HepG2 (cell line): ENCODE measurements around the gene COX6A2. TPM values are rescaled to one million over a fixed set of nuclear protein-coding genes. Genes with fewer than 3 reads are reported as not detected.

Source experiments
- AKNA ChIP-seq: sonication (generic); formaldehyde crosslinking; IDR thresholded peaks from 2 replicates; pipeline ENCODE4 v1.4.0; 2020; ENCODE audit warnings: missing genetic modification reagents, borderline replicate concordance
- BCLAF1 ChIP-seq: fragments of 450-650 bp; IDR thresholded peaks from 2 replicates; pipeline ENCODE4 v1.6.1; 2017; ENCODE audit warnings: mild to moderate bottlenecking
- ELF4 ChIP-seq: sonication (generic); formaldehyde crosslinking; IDR thresholded peaks from 2 replicates; pipeline ENCODE4 v1.5.0; 2020; ENCODE audit warnings: missing genetic modification reagents, mild to moderate bottlenecking, moderate library complexity, borderline replicate concordance
- HCFC1 ChIP-seq: fragments of 150-350 bp; IDR thresholded peaks from 2 replicates; pipeline ENCODE4 v1.6.1; 2014; ENCODE audit warnings: low read depth, low read length
- HIC2 ChIP-seq: sonication (generic); formaldehyde crosslinking; IDR thresholded peaks from 2 replicates; pipeline ENCODE4 v1.9.0; 2022; ENCODE audit warnings: low read depth, missing genetic modification reagents
- ISL2 ChIP-seq: sonication (generic); formaldehyde crosslinking; IDR thresholded peaks from 2 replicates; pipeline ENCODE4 v1.5.0; 2020; ENCODE audit warnings: missing genetic modification reagents
- RBM22 ChIP-seq: fragments of 200-400 bp; formaldehyde crosslinking; optimal IDR thresholded peaks from 2 replicates; pipeline ENCODE3; 2017; ENCODE audit warnings: mild to moderate bottlenecking, low read length, moderate library complexity
- SSRP1 ChIP-seq: IDR thresholded peaks from 2 replicates; pipeline ENCODE4 v1.6.1; 2016; ENCODE audit warnings: control low read depth
- THAP7 ChIP-seq: sonication (generic); formaldehyde crosslinking; IDR thresholded peaks from 2 replicates; pipeline ENCODE4 v1.8.1; 2023; ENCODE audit warnings: mild to moderate bottlenecking, missing genetic modification reagents
- YEATS2 ChIP-seq: sonication (generic); formaldehyde crosslinking; IDR thresholded peaks from 2 replicates; pipeline ENCODE4 v1.4.0; 2020; ENCODE audit warnings: missing genetic modification reagents, borderline replicate concordance
- ZBTB44 ChIP-seq: sonication (generic); formaldehyde crosslinking; IDR thresholded peaks from 2 replicates; pipeline ENCODE4 v1.4.0; 2020; ENCODE audit warnings: missing genetic modification reagents
- ZKSCAN8 ChIP-seq: IDR thresholded peaks from 2 replicates; pipeline ENCODE4 v1.6.1; 2016; ENCODE audit warnings: borderline replicate concordance, missing genetic modification reagents, missing compliant biosample characterization
- ZNF460 ChIP-seq: sonication (generic); formaldehyde crosslinking; IDR thresholded peaks from 2 replicates; pipeline ENCODE4 v1.5.1; 2020; ENCODE audit warnings: missing genetic modification reagents, mild to moderate bottlenecking, borderline replicate concordance
- ZNF501 ChIP-seq: sonication (generic); formaldehyde crosslinking; IDR thresholded peaks from 2 replicates; pipeline ENCODE4 v1.5.1; 2020; ENCODE audit warnings: mild to moderate bottlenecking, moderate library complexity, missing genetic modification reagents
- ZNF780A ChIP-seq: sonication (generic); formaldehyde crosslinking; IDR thresholded peaks from 2 replicates; pipeline ENCODE4 v1.8.0; 2022; ENCODE audit warnings: mild to moderate bottlenecking, missing genetic modification reagents, moderate library complexity
- ZSCAN29 ChIP-seq: sonication (generic); formaldehyde crosslinking; conservative IDR thresholded peaks from 2 replicates; pipeline ENCODE4 v1.4.0; 2020; ENCODE audit warnings: mild to moderate bottlenecking, missing genetic modification reagents
- polyA plus RNA-seq, 8 experiments: library from polyadenylated mRNA; depleted of rRNA in 3 of 8; stranded (reverse) in 7 of 8; unstranded in 1 of 8; fragments of >200 nt; fragmentation: Illumina TruSeq in 4 of 8; extraction: Trizol in 4 of 8; gene quantifications; 2 replicates each; pipeline versions ENCODE4 v1.2.1 to v1.2.3, GENCODE V29; 2011 to 2016; ENCODE audit warnings: low read depth in 4 of 8, missing spikeins in 1 of 8, mixed read lengths in 1 of 8; ENCODE audit not compliant: insufficient read depth in 1 of 8
- total RNA-seq, 5 experiments: library from RNA; depleted of rRNA; stranded (reverse); fragments of >200 nt; fragmentation: Illumina TruSeq; extraction: Trizol; gene quantifications; 2 replicates each; pipeline ENCODE4 v1.2.3, GENCODE V29; 2016; ENCODE audit warnings: low read depth in 1 of 5

COX6A2 gene
- total and polyA plus RNA-seq, 2 of the 13 experiments (the other 11 are each of a cell fraction or from before 2014, with no cell fraction given): not detected

GRCh38 chr16:31458073-31458843, 30.1 kb upstream of the COX6A2 start (continued):
- TF ChIP-seq ZBTB44 (CRISPR knock-in tag) (no peak), ZNF780A (peak; percentile 41), HIC2 (CRISPR knock-in tag) (peak; percentile 93), SSRP1 (CRISPR knock-in tag) (peak; percentile 92; the same call in 1 of the 2 replicates), ZSCAN29 (CRISPR knock-in tag) (peak; percentile 42; the same call in 1 of the 2 replicates), ZKSCAN8 (CRISPR knock-in tag) (peak; percentile 81; the same call in 1 of the 2 replicates), THAP7 (CRISPR knock-in tag) (peak; percentile 41; the same call in 1 of the 2 replicates), ZNF501 (CRISPR knock-in tag) (no peak), ZNF460 (CRISPR knock-in tag) (no peak; the same call in 1 of the 2 replicates), ELF4 (CRISPR knock-in tag) (peak; percentile 82; the same call in 1 of the 2 replicates), RBM22 (peak; percentile 92), HCFC1 (no peak; the same call in 1 of the 2 replicates), AKNA (CRISPR knock-in tag) (no peak), YEATS2 (CRISPR knock-in tag) (peak; percentile 82; the same call in 1 of the 2 replicates), ISL2 (peak; percentile 80), BCLAF1 (no peak)
